Left hindlimb (tissue), 1 donor: ENCODE data around the gene KIF19.

Source experiments
- DNase-seq: peaks from one replicate; pipeline ENCODE4 v3.0.0-alpha.2; 2018

KIF19 gene

DNA sequence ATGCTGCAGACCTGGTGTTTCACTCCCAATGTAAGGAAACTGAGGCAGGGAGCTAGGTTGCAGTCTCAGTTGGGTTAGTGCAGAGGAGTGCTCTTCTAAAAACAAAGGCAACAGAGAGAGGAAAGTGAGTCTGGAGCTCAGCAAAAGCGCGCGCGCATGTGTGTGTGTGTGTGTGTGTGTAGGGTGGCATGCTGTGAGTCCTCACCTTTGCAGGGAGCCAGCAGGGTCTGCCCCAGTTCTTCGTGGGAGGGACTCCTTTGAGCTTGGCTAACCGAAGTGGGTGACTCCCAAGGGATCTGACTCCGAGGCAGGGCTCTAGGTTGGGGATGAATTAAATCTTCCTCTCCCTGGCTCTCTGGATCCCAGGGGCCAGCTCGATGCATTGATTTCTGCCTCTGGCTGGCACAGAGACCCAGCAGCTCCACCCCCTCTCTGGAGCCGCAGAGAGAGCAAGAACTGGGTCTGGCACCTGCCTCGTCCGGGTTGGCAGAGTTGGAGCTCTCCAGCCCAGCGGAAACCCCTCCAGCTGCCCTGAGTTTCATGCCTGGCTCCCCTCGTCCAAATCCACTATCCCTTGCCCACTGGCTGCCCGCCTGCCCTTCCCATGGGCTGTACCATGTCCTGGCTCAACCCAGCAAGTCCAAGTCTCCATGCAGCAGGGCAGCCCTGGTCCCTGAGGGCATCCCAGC lies 36.9 kb downstream of the KIF19 start:
- DNase-seq, result peak; percentile 56

DNA sequence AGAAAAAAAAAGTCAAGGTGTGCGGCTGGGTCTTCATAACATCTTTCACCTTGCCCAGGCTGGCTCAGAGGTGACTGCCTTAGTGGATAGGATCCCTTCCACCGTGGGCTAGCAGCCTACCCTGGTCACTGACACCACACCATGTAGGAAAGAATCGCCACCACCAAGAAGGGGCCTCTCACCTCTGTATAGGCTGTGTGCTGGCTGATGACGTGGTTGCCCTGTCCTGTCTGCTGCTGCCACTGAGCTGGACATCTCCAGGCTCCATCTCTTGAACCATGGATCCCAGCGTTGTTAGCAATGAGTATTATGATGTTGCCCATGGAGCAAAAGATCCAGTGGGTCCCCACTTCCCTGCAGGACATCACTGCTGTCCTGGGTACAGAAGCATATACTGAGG lies 41.2 kb downstream of the KIF19 start, which contains the start of gene GPR142:
Gene GPR142, plus strand, starts transcription at position 301 of the 400 bp plus-strand sequence. CDS start 2,035 bp downstream, outside the sequence.
- DNase-seq, result no peak

DNA sequence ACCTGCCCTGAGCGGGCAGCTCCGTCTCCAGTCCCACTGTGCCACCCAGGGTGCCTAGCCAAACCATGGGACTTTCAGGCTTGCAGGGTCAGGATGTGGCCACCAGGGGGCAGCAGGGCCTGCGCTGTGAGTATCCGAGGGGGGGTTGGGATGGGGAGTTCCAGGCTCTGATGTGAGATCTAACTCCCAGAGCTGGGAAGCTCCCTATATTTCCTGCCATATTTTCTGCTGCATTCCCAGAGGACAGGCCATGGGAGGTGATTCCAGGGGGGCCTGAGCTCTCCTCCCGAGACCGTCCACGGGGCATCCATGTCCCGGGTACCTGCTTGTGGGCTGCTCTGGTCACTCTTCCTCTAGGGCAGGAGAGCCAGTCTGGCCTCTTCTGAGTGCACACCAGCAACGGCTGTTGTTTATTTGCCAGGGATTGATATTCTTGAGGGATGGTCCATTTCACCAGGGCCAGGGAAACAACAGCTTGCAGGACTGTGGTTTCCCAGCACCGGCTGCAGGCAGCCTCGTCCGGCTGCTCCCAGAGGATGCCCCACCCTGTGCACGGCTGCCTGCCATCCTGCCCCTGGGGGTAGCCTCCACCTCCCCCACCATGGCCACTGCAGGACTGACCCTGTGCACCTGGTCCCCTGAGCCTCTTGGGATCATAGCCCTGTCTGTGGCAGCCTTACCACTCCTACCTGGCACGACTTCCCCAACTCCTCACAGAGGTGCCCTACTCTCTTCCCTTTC lies 42.5 kb downstream of the KIF19 start:
- peak; percentile 75 for DNase-seq

DNA sequence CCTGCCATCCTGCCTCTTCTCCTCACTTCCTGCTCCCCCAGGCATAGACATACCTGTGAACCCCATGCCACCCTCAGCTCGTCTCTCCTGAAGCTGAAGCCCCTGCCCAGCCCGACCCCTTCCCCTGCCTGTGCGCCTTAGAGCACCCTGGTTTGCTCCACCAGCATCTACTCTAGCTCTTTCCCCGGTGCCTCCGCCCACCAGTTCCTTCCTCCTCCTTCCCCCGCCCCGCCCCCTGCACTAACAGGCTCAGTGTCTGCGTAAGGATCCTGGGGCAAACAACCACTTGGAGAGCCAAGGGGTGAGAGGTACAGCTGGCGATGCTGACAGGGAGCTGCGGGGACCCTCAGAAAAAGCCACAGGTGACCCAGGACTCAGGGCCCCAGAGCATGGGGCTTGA lies 43.2 kb downstream of the KIF19 start:
- DNase-seq, result no peak

DNA sequence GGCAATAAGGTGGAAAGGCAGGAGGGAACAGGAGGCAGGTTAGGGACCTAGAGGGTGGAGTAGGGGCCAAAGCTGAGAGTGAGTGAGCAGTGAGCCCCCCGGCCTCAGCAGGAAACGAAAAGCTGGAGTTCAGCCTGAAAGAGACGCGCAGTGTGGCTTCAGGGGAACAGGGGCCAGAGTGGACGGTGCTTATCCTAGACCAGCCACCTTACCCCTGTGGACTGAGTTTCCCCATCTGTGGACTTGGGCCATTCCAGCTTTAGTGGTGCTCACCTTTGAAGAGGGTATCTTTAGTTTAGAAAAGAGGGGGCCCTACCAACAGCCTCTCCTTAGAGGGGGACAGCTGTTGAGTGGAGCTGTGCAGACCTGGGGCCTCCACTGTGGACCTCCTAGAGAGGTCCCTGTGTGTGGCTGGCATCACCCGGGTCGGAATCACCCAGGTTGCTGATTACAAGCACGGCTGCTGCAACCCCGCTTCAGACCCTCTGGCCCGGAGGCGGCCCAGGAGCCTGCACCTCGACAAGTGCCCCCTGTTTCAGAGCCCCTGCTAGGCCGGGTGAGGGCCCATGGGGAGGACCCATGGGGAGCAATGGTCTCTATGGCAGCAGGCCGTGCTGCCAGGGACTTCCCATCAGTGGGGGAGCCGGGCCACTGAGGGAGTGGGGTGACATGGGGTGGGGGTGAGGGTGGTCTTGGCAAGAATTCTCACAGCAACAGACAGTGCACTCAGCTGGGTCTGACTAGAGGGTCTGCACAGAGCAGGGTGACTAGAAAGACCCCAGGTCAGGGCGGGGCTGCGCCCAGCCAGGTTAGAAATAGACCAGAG lies 43.9 kb downstream of the KIF19 start:
- no peak for DNase-seq

DNA sequence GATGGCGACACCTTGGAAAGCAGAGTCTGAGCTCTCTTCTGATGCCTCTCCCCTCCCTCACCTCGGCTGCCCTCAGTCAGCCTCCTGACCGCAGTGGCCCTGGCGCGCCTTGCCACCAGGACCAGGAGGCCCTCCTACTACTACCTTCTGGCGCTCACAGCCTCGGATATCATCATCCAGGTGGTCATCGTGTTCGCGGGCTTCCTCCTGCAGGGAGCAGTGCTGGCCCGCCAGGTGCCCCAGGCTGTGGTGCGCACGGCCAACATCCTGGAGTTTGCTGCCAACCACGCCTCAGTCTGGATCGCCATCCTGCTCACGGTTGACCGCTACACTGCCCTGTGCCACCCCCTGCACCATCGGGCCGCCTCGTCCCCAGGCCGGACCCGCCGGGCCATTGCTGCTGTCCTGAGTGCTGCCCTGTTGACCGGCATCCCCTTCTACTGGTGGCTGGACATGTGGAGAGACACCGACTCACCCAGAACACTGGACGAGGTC lies 45.7 kb downstream of the KIF19 start:
- DNase-seq, result no peak

DNA sequence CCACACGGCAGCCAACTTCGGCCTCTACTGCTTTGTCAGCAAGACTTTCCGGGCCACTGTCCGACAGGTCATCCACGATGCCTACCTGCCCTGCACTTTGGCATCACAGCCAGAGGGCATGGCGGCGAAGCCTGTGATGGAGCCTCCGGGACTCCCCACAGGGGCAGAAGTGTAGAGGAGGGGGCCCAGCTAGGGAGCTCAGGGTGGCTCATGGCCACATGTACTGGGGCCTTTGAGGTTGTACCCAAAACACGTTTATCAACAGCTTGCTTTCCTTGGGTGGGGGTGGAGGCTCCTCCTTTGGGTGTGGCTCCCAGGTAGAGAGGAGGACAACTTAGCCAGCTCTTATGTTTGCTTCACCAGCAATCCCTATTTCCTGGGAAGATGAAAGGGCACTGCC lies 46.4 kb downstream of the KIF19 start:
- DNase-seq, result no peak

DNA sequence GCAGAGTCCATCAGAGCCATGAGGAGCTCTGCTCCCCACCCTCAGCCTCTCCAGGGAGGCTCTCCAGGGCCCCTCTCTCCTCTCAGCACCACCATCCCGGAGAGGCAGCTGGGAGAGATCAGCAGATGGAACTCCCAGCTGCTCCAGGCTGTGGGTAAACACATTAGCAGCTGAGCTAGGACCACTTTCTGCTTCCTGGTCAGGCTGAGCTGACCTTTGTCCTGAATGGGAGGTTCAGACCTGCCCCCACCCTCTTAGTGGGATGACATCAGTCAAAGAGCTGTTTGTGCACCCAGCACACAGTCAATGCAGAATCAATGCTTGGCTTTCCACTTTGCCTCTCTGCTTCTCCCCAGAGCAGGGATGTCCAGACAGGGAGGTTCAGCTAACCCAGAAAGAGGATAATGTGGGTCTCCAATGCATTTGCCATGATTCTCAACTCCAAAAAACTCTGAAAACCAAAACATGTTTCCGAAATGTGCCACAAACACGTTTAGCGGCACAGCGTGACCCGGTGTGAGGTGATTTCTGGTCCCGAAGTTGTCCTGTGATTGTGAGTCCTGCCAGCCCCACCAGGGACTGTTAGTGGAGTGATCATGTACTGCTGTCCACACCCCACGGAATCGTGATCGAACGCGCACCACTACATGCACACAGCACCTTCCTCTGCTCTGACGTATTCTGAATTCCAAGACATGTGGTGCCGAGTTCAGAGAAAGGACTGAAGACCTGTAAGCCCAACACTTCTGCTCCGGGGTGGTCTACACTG lies 48.0 kb downstream of the KIF19 start:
- DNase-seq, result no peak

DNA sequence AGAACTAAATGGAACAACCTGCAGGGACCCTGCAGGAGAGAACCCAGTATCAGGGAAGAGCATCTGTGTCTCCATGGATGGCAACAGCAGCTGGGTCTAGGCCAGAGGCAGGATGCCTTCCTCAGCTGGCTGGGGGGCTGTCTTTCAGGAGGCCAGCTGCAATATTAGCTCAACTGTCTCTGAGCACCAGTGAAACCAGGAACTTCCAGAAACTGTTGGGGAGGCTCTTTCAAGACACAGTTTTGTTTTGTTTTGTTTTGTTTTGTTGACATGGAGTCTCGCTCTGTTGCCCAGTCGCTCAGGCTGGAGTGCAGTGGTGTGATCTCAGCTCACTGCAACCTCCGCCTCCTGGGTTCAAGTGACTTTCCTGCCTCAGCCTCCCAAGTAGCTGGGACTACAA lies 48.8 kb downstream of the KIF19 start:
- no peak for DNase-seq

DNA sequence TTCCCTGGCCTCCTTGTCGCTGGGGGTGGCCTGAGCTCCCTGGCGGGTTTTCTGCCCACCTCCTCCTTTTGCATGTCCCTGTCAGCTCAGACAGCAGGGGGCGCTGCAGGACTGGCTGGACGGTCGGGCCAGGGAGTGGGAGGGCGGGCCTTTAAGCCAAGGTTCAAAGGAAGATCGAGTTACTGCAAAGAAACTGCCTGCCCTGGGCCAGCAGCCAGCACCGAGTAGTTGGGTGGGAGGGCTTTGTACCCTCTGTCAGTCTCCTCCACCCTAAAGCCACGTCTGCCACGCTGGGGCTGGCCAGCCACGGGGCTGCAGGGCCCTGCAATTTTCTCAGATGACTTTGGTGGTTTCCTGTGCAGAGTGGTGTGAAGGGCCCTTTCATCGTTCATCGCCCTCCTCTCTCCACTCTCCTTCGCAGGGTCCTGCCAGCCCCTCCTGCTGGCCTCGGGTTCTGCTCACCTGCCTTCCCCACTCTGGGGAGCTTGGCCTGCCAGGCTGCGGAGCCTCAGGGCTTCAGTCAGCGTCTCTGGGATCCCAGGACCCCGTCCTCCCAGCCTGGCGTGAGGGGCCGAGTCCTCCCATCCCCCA lies 53.6 kb downstream of the KIF19 start:
- peak; percentile 94 for DNase-seq

DNA sequence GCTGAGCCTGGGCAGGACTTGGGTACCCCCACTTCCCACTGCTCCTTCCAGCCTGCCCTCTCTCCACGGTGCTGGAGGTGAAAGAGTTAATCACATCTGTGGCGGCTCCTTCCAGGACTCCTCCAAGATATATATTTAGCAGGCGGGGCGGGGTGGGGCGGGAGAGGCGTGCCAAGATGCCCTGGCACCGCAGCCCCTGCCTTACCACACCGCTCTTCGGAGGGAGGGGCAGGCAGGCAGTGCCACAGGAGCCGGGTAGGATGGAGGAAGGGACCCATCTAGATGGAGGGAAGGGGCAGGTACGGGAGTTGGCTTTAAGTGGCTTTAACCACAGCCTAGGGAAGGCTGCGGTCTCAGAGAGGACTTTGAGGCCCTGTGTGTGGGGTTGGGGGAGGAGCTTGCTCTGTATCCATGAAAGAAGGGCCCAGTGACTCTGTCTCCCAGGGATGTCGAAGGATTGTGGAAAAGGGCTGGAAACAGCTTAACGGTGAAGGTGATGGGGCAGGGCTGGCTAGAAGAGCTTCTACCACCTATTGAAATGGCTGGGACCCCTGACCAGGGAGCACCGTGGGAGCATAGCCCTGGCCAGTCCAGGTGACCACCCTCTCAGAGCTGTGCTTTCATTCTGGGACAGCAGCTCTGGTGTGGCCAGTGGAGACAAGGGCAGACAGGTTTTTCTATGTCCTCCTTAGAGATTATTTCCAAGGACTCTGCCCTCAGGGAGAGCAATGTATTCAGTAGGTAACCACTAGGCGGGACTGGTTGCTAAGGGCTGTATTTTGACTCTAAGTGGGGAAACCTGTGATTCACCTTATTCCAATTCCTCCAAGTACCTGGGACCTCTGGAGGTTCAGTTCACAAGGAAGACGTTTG lies 54.3 kb downstream of the KIF19 start:
- peak; percentile 81 for DNase-seq

DNA sequence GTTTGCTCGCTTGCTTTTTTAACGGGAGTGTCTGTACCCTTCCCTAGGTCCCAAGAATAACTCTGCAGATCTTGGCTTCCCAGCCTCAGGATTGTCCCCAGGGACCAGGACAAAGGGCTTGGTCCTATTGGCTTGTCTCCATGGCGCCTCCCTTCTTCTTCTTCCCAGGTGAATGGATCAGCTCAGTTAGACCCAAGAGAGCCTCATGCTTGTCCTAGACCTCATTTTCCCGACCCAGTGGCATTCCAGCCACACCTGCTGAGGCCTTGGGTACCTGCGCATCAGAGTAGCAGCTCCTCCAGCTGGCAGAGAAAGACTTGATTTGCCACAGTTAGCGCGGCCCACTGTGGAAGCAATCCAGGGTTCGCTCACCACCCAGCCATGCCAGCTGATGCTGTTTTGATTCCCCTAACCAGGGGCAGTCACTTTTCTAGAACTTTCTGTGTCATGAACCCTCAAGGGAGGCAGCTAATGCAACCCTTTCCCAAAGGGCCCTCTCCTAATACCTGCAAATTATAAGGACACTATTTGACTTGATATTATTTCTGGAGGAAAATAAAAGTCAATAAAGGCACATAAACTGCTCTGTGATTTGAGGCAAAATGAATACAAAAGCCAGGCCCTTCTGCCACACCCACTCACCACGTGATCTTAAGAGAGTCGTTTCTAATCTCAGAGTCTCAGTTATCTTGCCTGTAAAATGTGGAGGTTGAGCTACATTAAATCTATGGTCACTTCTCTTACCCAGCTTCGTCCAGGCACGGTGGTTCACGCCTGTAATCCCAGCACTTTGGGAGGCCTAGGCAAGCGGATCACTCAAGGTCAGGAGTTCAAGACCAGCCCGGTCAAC lies 55.2 kb downstream of the KIF19 start:
- no peak for DNase-seq

DNA sequence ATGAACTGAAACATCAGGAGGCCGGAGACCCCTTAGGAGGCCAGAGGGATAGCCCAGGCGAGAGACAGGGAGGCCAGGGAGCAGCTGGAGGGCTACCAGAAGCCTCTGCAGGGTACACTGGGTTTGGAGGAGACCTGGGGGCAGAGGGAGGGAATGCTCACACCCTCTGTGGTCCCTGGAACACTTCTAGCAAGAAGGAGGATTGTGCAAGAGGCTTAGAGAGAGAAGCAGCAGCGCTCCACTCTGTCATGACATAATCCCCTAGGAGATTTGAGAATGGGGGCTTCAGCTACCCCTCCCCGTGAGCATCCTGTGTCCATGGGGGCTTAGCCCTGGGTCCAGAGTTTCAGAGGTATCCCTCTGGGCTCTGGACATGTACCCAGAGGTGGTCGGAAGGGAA lies 57.1 kb downstream of the KIF19 start:
- DNase-seq, result no peak

DNA sequence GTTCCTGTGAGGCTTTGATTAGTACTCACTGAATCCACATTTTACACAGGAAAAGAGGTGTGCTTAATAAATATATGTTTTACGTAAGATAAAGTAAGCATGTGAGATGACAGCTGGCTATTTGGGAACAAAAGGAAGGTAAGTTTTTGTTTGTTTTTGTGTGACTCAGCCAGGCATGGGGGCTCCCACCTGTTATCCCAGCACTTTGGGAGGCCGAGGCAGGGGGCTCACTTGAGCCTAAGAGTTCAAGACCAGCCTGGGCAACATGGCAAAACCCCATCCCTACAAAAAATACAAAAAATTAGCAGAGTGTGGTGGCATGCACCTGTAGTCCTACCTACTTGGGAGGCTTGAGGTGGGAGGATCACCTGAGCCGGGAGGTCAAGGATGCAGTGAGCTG lies 59.2 kb downstream of the KIF19 start:
- DNase-seq, result no peak

DNA sequence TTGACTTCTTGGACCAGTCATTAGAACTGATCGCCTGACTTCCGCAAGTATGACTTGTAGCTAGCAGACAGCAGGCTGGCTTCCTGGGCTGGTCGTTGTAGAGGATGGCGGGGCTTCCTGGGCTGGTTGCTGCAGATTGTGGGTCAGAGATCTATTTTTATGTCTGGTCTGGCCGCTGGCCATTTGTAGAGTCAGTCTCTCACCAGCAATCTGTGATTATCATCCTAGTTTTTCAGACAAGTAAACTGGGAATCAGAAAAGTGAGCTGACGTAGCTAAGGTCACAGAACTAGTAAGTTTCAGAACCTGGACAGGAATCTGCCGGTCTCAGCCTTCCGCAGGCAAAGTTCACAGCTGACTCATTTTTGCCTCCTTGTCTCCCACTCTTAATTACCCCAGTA lies 60.4 kb downstream of the KIF19 start:
- DNase-seq, result peak; percentile 76

DNA sequence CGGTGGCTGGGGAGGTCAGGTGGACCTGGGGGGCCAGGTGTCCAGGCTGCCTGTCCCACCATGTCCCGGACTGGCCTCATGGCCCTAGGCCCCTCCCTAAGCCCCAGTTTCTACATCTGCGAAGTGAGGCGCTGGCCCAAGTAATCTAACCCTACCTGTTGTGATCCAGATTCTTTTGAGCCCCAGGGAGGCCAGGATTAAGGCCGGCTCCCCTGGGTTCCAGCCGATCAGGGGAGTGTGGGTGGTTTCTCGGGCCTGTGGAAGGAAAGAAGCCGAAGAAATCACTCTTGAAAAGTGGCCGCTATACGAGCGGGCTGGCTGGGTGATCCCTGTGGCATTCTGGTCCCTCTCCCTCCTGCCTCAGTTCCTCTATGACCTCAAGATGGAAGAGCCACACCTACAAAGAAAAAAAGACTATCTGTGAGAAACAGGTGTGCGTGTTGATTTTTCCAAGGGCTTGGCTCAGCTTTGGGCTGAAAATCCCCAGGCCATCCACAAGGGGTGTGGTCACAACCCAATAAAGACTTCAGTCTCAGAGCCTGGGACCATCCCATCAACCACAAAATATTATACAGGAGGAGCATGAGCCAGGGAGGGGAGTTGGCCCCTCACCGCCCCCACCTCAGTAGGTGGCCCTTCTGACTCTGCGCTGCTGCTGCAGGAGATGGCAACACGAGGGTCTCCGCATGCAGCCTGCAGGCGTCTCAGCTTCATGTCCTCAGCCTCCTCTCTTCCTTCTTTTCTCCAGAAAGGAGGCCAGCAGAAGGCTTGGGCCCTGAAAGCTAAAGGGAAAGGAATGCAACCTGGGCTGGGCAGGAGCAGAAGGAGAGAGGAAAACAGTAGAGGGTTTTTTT lies 61.6 kb downstream of the KIF19 start:
- no peak for DNase-seq

DNA sequence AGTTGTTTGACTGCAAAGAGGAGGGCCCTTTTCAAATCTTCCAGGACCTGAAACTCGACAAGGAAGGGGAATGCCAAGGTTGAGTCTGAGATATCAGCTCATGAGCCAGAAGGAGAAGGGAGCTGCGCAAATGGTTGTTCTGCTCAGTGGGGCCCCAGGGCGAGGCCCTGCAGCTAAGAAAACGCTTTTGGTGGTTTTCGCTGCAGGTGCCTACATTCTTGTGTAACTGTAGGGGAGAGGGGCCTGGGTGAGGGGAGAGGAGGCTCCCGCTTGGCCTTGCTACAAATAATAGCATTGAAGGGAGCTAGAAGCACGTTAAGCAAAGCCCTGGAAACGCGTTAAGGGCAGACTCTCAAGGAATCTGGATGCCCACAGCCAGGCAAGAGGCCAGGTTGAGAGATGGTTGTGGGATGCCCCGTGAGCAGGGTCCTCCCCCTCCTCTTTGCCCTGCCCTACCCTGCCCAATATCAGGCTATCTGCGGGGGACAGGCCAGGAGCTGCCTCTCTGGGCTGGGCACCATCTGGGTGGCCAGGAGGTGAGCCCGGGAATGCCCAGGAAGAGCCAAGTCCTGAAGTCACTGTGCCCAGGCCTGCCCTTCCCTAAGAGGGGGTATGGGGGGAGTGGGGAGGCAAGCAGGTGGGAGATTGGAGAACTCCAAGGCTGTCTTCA lies 63.2 kb downstream of the KIF19 start:
- no peak for DNase-seq

DNA sequence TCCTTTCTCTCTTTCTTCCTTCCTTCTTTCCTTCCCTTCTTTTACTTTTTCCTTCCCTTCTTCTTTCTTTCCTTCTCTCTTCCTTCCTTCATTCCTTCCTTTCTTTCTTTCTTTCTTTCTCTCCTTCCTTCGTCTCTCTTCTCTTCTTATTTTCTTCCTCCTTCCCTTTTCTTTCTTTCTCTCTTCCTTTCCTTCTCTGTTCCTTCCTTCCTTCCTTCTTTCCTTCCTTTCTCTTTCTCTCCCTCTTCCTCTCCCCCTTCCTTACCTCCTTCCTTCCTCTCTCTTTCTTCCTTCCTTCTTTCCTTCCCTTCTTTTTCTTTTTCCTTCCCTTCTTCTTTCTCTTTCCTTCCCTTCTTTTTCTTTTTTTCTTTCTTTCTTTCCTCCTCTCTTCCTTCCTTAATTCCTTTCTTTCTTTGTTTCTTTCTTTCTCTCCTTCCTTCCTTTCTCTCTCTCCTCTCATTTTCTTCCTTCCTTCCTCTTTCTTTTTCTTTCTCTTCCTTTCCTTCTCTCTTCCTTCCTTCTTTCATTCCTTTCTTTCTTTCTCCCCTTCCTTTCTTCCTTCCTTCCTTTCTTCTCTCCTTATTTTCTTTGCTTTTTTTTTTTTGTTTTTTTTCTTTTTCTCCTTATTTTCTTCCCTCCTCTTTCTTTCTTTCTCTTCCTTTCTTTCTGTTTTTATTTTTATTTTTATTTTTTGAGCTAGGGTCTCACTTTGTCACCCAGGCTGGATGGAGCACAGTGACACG lies 64.1 kb downstream of the KIF19 start:
- no peak for DNase-seq
